Posterior cingulate gyrus (tissue), 11 donors: Measurements from ENCODE around the gene KCTD16.
A peak's percentile ranks its signal among the peaks of the same experiment; 100 is the strongest.

Experiments
- DNase-seq, 10 donors: peaks; one replicate each; pipeline versions ENCODE4 v3.0.0 to v3.0.0-alpha.2; 2020 to 2021; ENCODE audit warnings: mixed read lengths in 3 of 10
- intact Hi-C: fragments of 100-400 bp; cut with DNase I; formaldehyde crosslinking; loops from one replicate; pipeline ENCODE4 v1.15.1; 2023

The KCTD16 gene

GRCh38 chr5:144378681-144379080 lies 208.0 kb downstream of the KCTD16 start:
- no peak for DNase-seq
- intact Hi-C loops, result no loop called here

- intact Hi-C loops, result no loop called here
- DNase-seq, result no peak
These were observed 214.9 kb downstream of the KCTD16 start for GRCh38 chr5:144385597-144385996.

DNA sequence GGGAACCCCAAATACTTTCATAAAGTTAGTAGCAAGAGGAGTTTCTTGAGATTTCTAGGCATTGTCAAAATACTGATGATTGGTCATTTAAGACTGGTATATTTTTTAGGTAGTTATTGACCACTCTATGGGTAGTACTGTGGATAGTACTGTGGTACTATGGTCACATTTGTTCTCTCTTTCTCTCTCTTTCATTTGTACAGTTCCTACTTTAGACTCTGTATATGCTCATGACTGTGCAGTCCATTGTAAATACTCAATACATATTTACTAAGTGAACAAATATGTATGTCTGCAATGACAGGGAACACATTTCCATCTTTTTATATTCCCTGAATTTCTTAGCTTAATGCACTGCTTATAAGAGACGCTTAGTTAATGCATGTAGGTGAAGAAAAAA lies 215.6 kb downstream of the KCTD16 start:
- intact Hi-C loops, result no loop called here
- no peak for DNase-seq

DNA sequence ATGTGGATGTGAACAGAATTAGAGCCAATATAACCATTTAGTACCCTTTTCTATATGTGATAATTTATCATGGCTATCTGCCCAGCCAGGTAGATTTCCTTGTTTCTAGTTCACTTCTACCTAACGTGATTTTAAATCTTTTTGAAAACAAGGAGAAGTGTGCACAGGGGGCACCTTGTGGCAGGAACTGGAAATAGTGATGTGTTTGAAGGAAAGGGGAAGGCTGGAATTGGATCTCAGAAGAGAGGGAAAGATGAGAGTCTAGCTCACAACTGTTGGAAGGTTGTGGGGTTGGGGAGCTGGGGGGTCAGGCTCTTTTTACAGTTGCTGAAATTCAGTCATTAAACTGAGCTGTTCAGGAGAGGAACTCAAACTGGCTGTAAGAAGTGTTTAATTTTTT lies 219.5 kb downstream of the KCTD16 start:
- intact Hi-C loops, result no loop called here
- DNase-seq, result no peak

GRCh38 chr5:144391044-144391443 lies 220.4 kb downstream of the KCTD16 start:
- intact Hi-C loops, result no loop called here

DNA sequence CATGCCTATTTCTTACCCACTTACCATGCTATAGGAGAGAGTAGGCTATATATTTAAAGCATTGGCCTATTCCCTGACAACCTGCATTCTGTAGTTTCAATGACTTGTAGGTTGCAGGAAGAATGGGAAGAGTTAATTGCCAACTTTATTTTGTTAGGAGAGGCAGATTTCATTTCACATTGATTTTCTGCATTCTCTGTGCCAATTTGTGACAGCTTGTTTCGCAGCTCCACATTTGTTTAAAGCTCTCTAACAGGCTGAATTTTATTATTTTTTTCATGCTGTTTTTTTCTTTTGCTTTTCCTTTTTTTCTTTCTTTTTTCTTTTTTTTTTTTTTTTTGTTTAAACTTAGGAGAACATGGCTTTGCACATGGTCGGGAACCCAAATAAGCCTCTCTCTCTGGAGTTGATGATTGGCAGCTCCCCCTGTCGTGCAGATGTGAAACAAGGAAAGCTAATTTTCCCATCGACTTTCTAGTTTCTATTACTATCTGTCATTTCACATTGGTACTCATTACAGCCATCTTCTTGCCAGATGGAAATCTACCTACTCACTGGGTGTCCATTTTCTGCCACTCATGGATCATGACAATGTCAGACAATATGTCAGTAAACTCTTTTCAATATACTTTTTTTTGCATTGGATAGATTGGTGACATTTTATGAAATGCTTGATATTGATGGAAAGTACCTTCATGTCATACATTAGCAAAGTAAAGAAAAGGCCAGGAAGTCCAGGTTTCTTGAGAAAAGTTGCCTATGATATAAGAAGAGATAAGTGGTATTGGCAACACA lies 223.2 kb downstream of the KCTD16 start:
- DNase-seq, result no peak
- intact Hi-C loops, result no loop called here

More at GRCh38 chr5:144391044-144391443, 220.4 kb downstream of the KCTD16 start:
- no peak for DNase-seq

GRCh38 chr5:144395704-144396103 lies 225.0 kb downstream of the KCTD16 start:
- peak in 1 of 10 donors; percentile 32 for DNase-seq
- intact Hi-C loops, result no loop called here

DNA sequence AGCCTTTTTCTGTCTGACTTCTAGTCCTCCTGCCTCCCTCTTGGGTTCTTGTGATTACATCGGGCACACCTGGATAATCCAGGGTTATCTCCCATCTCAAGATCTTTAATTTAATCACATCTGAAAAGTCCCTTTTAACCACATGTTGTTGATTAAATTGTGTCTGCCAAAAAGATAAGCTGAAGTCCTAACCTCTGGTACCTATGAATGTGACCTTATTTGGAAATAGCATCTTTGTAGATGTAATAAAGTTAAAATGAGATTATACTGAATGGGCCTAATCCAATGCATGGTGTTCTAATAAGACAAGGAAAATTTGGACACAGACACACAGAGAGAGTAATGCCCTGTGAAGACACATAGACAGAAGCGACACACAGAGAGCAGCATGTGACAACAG lies 232.4 kb downstream of the KCTD16 start:
- no peak for DNase-seq
- intact Hi-C loops, result no loop called here

DNA sequence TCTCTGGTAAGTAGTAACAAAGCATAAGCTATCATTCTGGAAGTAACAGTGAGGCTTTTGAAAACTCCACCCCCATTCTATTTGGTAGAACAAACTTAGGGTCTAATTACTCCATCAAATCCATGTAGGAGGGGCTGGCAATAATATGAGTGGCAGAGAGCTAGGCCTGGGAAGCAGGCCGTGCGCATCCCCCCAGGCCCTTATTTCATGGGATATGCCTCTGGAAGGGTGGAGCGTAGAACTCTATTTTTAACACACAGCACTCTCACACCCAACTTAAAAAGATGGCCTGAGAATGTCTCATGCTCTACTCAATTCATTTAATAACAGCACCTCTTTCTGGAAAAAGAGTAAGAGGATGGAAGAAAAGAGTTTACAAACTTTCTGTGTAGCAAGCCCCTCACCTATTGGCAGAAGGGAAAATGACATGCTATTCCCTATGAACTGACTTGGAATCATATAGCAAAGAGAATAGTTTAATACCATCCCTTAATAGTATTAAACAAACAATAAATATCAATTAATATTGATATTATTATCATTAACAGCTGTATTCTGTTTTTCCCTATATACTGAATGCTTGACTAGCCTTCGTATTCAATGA lies 233.2 kb downstream of the KCTD16 start:
- no peak for DNase-seq
- intact Hi-C loops, result no loop called here

DNA sequence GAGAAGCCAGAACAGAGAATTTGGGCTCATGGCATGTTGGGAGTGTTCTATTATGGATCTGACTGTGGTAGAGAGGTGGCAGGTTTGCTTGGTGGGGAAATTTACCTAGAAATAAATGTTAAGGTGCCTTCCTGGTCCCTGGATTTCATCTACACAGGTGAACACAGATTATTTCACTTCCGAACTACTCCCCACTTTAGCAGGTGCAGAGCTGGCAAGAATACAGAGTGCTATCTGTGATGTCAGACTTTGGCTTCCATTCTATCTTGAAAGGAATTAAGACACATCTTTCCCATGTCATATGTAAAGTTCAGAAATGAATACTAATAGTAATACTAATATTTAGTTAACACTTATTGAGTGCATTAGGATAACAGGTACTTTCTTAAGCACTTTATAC lies 234.0 kb downstream of the KCTD16 start:
- no peak for DNase-seq
- intact Hi-C loops, result no loop called here

GRCh38 chr5:144405991-144406390 lies 235.3 kb downstream of the KCTD16 start:
- intact Hi-C loops, result no loop called here
- no peak for DNase-seq

- no peak for DNase-seq
- intact Hi-C loops, result no loop called here
These were observed 235.8 kb downstream of the KCTD16 start for GRCh38 chr5:144406442-144406841.

DNA sequence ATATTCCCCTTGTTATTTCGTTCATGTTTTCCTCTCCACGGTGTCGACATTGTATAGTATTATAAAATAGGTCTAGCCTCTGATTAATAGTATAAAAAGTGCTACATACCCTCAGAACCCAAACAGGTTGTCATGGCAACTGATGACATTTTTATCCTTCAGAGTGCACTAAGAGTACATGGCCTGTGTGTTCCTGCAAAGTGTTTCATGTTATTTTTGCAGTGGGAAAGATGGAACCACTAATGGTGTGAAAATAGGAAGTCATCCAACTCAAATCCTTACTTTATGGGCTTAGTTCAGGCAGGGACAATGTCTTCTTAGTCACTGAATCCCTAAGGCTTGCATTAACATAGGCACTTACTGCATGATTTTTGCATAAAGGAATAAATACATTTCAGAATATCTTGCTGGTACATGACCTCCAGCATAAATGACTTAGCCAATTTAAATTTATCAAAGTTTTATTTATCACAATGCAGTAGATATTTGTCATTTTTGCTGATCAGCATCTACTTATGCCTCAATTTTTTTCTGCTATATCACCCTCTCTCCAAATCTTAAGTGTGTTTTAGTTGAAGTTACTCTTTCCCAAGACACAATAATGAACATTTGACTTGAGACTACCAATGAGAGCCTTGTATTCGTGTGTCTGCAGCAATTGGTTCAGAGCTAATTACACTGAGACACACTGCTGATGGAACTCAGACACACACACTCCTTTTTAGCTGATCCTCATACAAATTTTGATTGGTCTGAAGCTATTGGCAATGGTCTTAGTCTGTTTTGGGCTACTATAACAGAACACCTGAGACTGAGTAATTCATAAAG lies 243.7 kb downstream of the KCTD16 start:
- intact Hi-C loops, result no loop called here

GRCh38 chr5:144416196-144416595 lies 245.5 kb downstream of the KCTD16 start:
- no peak for DNase-seq
- intact Hi-C loops, result no loop called here

More for the DNA sequence above, 243.7 kb downstream of the KCTD16 start:
- DNase-seq, result no peak

DNA sequence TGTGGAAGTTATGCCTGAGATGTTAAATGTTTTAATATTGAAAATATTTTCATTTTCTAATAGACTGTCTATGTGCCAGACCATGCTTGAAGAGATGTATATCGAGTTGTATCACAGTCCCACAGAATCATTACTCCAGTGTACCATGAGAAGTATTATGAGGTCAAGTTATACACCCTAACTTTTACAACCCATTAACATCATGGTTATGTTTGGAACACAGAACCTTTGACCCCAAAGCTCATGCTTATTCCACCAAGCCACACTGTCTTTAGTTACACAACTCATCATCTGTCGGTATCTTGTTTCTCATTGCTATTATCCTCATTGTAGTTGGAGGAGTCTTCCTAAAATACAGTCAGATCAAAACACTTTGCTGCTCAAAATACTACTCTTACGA lies 248.0 kb downstream of the KCTD16 start:
- DNase-seq, result no peak
- intact Hi-C loops, result no loop called here

GRCh38 chr5:144421411-144421810 lies 250.7 kb downstream of the KCTD16 start:
- intact Hi-C loops, result no loop called here
- no peak for DNase-seq

DNA sequence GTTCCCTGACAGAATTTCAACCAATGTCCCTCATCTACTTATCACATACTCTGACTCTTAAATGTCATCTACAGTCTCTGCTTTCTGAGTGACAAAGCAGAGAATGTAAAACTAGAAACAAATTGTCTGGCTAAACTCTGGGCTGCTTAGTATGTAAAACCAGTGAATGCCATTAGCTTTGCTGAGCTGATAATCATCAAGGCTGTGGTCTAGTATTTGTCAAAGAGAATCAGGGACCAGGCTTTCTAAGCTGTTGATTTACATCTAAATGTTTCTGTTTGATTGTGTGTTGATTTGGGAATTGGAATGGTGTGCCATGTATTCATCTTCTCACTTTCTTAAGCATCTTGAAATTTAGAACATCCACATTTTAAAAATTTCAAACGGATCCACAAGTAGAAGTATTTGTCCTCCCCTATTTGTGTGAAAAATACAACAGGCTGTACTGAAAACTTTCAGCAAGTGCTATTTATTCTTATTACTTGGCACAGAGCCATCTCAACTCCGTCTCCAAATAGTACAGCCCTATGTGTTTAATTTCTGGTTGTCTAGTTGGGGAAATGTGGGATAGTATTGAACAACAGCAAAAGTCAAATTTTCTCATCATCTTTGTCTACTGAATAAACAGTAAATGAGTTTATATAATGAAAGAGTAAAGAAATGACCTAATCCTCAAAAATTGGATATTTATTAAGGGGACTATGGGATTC lies 251.5 kb downstream of the KCTD16 start:
- no peak for DNase-seq
- intact Hi-C loops, result no loop called here

- DNase-seq, result no peak
- intact Hi-C loops, result no loop called here
These were observed 257.2 kb downstream of the KCTD16 start for GRCh38 chr5:144427866-144428265.

GRCh38 chr5:144428326-144428725 lies 257.7 kb downstream of the KCTD16 start:
- DNase-seq, result no peak
- intact Hi-C loops, result no loop called here

GRCh38 chr5:144429405-144429804 lies 258.7 kb downstream of the KCTD16 start:
- DNase-seq, result no peak
- intact Hi-C loops, result no loop called here

DNA sequence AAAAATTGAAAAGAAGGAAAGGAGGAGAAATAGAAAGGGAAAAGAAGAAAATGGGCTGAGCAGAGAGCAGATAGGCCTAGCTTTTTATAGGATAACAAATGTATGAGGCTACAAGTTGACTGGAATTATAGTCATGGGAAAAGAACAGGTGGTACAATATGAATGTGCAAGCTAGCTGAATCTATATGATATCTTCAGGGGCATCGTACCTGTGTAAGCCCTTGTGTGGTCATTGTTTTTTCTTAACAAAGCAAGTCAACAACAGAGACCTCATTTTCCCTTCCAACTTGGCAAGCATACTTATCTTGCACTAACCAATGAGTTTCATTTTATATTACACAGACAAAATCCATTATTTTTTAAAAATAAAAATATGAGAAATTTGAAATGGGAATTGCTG lies 259.2 kb downstream of the KCTD16 start:
- no peak for DNase-seq
- intact Hi-C loops, result no loop called here
